ENCODE data around the gene AKAP8L. TPM values are rescaled to one million over a fixed set of nuclear protein-coding genes. Genes with fewer than 3 reads are reported as not detected.
"Not testable (repeated sequence)": the region's sequence is repeated elsewhere in the genome, so short reads cannot be mapped to it uniquely, and the experiment has no call there.

Gene AKAP8L
- total and polyA plus RNA-seq, 12 donors = 48.3 to 652 (median 131) TPM

DNA sequence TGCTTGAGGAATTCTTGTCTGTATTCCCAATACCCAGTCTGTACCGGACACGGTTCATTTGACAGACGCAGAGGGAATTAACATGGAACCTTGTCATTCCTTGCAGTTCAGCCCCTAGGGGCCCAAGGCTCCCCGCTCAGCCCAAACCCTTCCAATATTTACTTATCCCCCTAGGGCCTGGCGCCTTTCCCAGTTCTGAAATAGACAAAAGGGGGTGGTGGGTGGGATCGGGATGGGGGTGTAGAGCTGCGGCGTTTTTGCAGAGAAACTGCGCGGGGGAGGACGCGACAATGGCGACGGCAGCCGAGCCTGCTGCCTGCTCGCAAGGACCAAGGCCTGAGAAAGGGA is 583 bp downstream of the AKAP8L start:
- Histone ChIP-seq H3K9me3 (replicated peaks in 1 of 3) (no peaks in the 10 kb centered on the region), H3K4me1 (replicated peaks in 1 of 2) (peaks cover 27 to 46% of the 10 kb centered on the region in 2 donors), H3K36me3 (replicated peaks in 1 of 2) (peaks cover 0 to 10% of the 10 kb centered on the region in 2 donors), H3K27me3 (no peaks in the 10 kb centered on the region), H3K4me3 (peak overlapping the region; percentile 18 to 94 (median 86)), H3K27ac (peak overlapping the region; percentile 70 to 98 (median 90))
- intact Hi-C loops (cut with DNase I) = no loop called here
- WGBS, 4 donors = 0 to 2% (median 1%) methylated on average over 13 to 16 of the region's 16 CpGs
- peak in 3 of 7 donors; percentile 37 to 58 (median 57) for DNase-seq
- TF ChIP-seq POLR2A (IDR thresholded peaks at IDR 0.05) = no peak
- TF ChIP-seq, protein P1, sequence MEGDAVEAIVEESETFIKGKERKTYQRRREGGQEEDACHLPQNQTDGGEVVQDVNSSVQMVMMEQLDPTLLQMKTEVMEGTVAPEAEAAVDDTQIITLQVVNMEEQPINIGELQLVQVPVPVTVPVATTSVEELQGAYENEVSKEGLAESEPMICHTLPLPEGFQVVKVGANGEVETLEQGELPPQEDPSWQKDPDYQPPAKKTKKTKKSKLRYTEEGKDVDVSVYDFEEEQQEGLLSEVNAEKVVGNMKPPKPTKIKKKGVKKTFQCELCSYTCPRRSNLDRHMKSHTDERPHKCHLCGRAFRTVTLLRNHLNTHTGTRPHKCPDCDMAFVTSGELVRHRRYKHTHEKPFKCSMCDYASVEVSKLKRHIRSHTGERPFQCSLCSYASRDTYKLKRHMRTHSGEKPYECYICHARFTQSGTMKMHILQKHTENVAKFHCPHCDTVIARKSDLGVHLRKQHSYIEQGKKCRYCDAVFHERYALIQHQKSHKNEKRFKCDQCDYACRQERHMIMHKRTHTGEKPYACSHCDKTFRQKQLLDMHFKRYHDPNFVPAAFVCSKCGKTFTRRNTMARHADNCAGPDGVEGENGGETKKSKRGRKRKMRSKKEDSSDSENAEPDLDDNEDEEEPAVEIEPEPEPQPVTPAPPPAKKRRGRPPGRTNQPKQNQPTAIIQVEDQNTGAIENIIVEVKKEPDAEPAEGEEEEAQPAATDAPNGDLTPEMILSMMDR (IDR thresholded peaks at IDR 0.05) = no peak

- peak in 1 of 2 donors; percentile 16 for TF ChIP-seq POLR2A (IDR thresholded peaks at IDR 0.05)
- TF ChIP-seq, protein P1 (IDR thresholded peaks at IDR 0.05) = no peak
- peaks cover 32 to 51% of the 10 kb centered on the region in 2 donors for H3K4me1 ChIP-seq (replicated peaks in 1 of 2)
- no peaks in the 10 kb centered on the region for H3K27me3 ChIP-seq
- H3K4me3 ChIP-seq = peak overlapping the region; percentile 18 to 94 (median 86)
- DNase-seq = peak in 4 of 7 donors; percentile 45 to 64 (median 59)
- peak overlapping the region; percentile 70 to 98 (median 90) for H3K27ac ChIP-seq
- intact Hi-C loops (cut with DNase I) = no loop called here
- H3K36me3 ChIP-seq (replicated peaks in 1 of 2) = peaks cover 0 to 4% of the 10 kb centered on the region in 2 donors
- WGBS, 4 donors = 0 to 8% (median 4%) methylated on average over 2 to 9 of the region's 9 CpGs
- H3K9me3 ChIP-seq (replicated peaks in 1 of 3) = no peaks in the 10 kb centered on the region
Observed at GRCh38 chr19:15417699-15418098, 1.1 kb downstream of the AKAP8L start.

DNA sequence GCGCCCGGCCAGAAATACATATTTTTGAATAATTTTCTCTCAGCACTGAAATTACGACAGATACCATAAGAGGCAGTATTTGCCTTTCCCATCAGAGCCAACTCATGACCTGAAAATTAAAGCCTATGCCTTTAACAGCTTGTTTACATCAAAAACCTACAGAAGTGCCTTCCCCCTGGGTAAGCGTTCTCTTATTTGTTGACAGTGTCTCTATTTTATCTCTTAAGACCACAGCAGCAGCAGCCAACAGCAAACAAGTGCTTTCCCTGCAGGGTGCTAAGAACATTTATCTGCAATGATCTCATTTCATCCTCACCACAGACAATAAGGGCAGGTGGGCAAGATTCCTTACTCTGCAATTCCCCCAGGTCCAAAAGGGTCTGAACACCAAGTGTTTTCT is 6.0 kb downstream of the AKAP8L start:
- DNase-seq = no peak
- WGBS, 4 donors = 54 to 62% (median 57%) methylated on average over 4 of the region's 4 CpGs
- peak overlapping the region; percentile 14 to 76 (median 49) for H3K27ac ChIP-seq
- H3K4me3 ChIP-seq = no peak overlapping the region
- H3K9me3 ChIP-seq (replicated peaks in 1 of 3) = no peaks in the 10 kb centered on the region
- intact Hi-C loops (cut with DNase I) = no loop called here
- TF ChIP-seq, protein P1 (IDR thresholded peaks at IDR 0.05) = peak in 1 of 6 experiments; percentile 2
- TF ChIP-seq POLR2A (IDR thresholded peaks at IDR 0.05) = no peak
- H3K36me3 ChIP-seq (replicated peaks in 1 of 2) = peaks cover 0 to 21% of the 10 kb centered on the region in 2 donors
- no peaks in the 10 kb centered on the region for H3K27me3 ChIP-seq
- peaks cover 53 to 82% of the 10 kb centered on the region in 2 donors for H3K4me1 ChIP-seq (replicated peaks in 1 of 2)

DNA sequence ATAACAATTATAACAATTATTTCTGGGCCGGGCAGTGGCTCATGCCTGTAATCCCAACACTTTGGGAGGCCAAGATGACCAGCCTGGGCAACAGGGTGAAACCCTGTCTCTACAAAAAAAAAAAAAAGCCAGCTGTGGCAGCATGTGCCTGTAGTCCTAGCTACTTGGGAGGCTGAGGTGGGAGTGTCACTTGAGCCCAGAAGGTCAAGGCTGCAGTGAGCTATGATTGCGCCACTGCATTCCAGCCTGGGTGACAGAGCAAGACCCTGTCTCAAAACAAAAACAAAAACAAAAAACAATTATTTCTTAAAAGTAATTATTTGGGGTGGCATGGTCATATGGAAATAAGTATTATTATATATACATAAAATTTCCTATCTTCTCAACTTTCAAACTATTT is 7.4 kb downstream of the AKAP8L start:
- WGBS, 4 donors = 26 to 43% (median 34%) methylated on average over 2 of the region's 2 CpGs
- DNase-seq = peak in 6 of 7 donors; percentile 72 to 88 (median 87)
- H3K27me3 ChIP-seq; H3K4me3 ChIP-seq; intact Hi-C loops (cut with DNase I); H3K9me3 ChIP-seq (replicated peaks in 1 of 3): not testable (repeated sequence)
- TF ChIP-seq POLR2A (IDR thresholded peaks at IDR 0.05) = peak in 1 of 2 donors; percentile 24
- Histone ChIP-seq H3K36me3 (replicated peaks in 1 of 2) (peaks cover 0 to 24% of the 10 kb centered on the region in 2 donors), H3K27ac (peak overlapping the region in 4 of 5 donors; percentile 39 to 76 (median 74)), H3K4me1 (replicated peaks in 1 of 2) (peaks cover 49 to 82% of the 10 kb centered on the region in 2 donors)

DNA sequence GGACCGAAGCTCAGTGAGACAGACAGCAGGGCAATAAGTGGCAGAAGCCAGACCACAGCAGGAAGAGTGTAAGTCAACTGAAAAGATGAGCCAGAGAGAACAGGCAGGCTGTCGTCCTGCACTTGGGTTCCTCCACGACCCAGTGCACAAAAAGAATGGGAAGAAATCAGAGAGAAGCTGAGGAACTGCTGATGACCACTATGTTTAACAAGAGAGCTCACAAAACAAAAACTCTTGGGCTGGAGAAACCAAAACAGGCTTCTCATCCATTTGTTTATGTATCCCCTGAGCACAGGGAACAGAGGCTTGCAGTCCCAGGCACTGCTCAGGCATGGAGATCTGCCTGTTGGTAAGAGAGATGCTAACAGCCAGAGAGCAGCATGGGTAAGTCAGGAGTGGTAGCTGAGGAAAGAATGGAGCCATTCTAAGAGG is 14.0 kb downstream of the AKAP8L start:
- Histone ChIP-seq H3K27me3 (no peaks in the 10 kb centered on the region), H3K9me3 (replicated peaks in 1 of 3) (no peaks in the 10 kb centered on the region), H3K4me1 (replicated peaks in 1 of 2) (peaks cover 20 to 65% of the 10 kb centered on the region in 2 donors), H3K4me3 (no peak overlapping the region), H3K27ac (peak overlapping the region in 3 of 5 donors; percentile 0 to 54 (median 49)), H3K36me3 (replicated peaks in 1 of 2) (peaks cover 0 to 57% of the 10 kb centered on the region in 2 donors)
- intact Hi-C loops (cut with DNase I) = no loop called here
- peak in 1 of 7 donors; percentile 13 for DNase-seq
- WGBS, 4 donors = 31 to 53% (median 47%) methylated on average over 3 of the region's 3 CpGs
- TF ChIP-seq, protein P1 (IDR thresholded peaks at IDR 0.05) = no peak
- TF ChIP-seq POLR2A (IDR thresholded peaks at IDR 0.05) = no peak
